ENCODE data around the gene DNASE2. TPM values are rescaled to one million over a fixed set of nuclear protein-coding genes. Genes with fewer than 3 reads are reported as not detected.

DNASE2 gene
- total RNA-seq, 1 experiment from 2014 or later: 38.4 TPM

GRCh38 chr19:12866416-12867119, 14.7 kb downstream of the DNASE2 start:
- BruUV-seq (replicated peaks): no TSS peak
- H3K36me3 Mint-ChIP-seq (ENCODE audit: insufficient read depth, unreplicated experiment): peaks cover 20% of the 10 kb centered on the region
- no peaks in the 10 kb centered on the region for H3K4me1 Mint-ChIP-seq (ENCODE audit: low read depth, unreplicated experiment)
- CTCF ChIA-PET: no interaction called here
- H3K4me3 Mint-ChIP-seq (ENCODE audit: low read depth, unreplicated experiment): no peak overlapping the region
- intact Hi-C loops (cut with micrococcal nuclease; ENCODE audit: unreplicated experiment): no loop called here
- no peak overlapping the region for H3K27ac Mint-ChIP-seq (ENCODE audit: unreplicated experiment)
- TF ChIP-seq CTCF (IDR thresholded peaks at IDR 0.05; ENCODE audit: unreplicated experiment): no peak
- DNase-seq: no peak
- no peaks in the 10 kb centered on the region for H3K9me3 Mint-ChIP-seq (ENCODE audit: low read depth, unreplicated experiment)
- peaks cover 4% of the 10 kb centered on the region for H3K27me3 Mint-ChIP-seq (ENCODE audit: unreplicated experiment)

- Mint-ChIP-seq H3K27ac (ENCODE audit: unreplicated experiment) (no peak overlapping the region), H3K4me3 (ENCODE audit: low read depth, unreplicated experiment) (no peak overlapping the region), H3K4me1 (ENCODE audit: low read depth, unreplicated experiment) (no peaks in the 10 kb centered on the region), H3K27me3 (ENCODE audit: unreplicated experiment) (peaks cover 11% of the 10 kb centered on the region), H3K36me3 (ENCODE audit: insufficient read depth, unreplicated experiment) (peaks cover 15% of the 10 kb centered on the region), H3K9me3 (ENCODE audit: low read depth, unreplicated experiment) (no peaks in the 10 kb centered on the region)
- DNase-seq: no peak
- no peak for TF ChIP-seq CTCF (IDR thresholded peaks at IDR 0.05; ENCODE audit: unreplicated experiment)
- BruUV-seq (replicated peaks): no TSS peak
- CTCF ChIA-PET: interaction anchor here (0.7 kb wide), 1 partner anchor 18 kb away, joined by 4 read pairs; no protein-coding TSS in a partner anchor
- intact Hi-C loops (cut with micrococcal nuclease; ENCODE audit: unreplicated experiment): no loop called here
These were observed 15.4 kb downstream of the DNASE2 start for GRCh38 chr19:12865746-12866415.

- intact Hi-C loops (cut with micrococcal nuclease; ENCODE audit: unreplicated experiment): no loop called here
- no peaks in the 10 kb centered on the region for H3K9me3 Mint-ChIP-seq (ENCODE audit: low read depth, unreplicated experiment)
- no peaks in the 10 kb centered on the region for H3K4me1 Mint-ChIP-seq (ENCODE audit: low read depth, unreplicated experiment)
- CTCF ChIA-PET: interaction anchor here (0.7 to 1.3 kb wide), 2 partner anchors 8 to 18 kb away, joined by 3 to 4 read pairs; no protein-coding TSS in a partner anchor
- H3K27me3 Mint-ChIP-seq (ENCODE audit: unreplicated experiment): peaks cover 13% of the 10 kb centered on the region
- H3K4me3 Mint-ChIP-seq (ENCODE audit: low read depth, unreplicated experiment): no peak overlapping the region
- DNase-seq: no peak
- H3K27ac Mint-ChIP-seq (ENCODE audit: unreplicated experiment): no peak overlapping the region
- no TSS peak for BruUV-seq (replicated peaks)
- TF ChIP-seq CTCF (IDR thresholded peaks at IDR 0.05; ENCODE audit: unreplicated experiment): no peak
- peaks cover 14% of the 10 kb centered on the region for H3K36me3 Mint-ChIP-seq (ENCODE audit: insufficient read depth, unreplicated experiment)
These were observed 16.2 kb downstream of the DNASE2 start for GRCh38 chr19:12864721-12865715.

- Mint-ChIP-seq H3K27me3 (ENCODE audit: unreplicated experiment) (peaks cover 13% of the 10 kb centered on the region), H3K9me3 (ENCODE audit: low read depth, unreplicated experiment) (no peaks in the 10 kb centered on the region), H3K4me3 (ENCODE audit: low read depth, unreplicated experiment) (no peak overlapping the region), H3K27ac (ENCODE audit: unreplicated experiment) (no peak overlapping the region), H3K36me3 (ENCODE audit: insufficient read depth, unreplicated experiment) (peaks cover 12% of the 10 kb centered on the region), H3K4me1 (ENCODE audit: low read depth, unreplicated experiment) (no peaks in the 10 kb centered on the region)
- no peak for DNase-seq
- CTCF ChIA-PET: interaction anchor here (1.3 kb wide), 1 partner anchor 9 kb away, joined by 3 read pairs; no protein-coding TSS in a partner anchor
- intact Hi-C loops (cut with micrococcal nuclease; ENCODE audit: unreplicated experiment): no loop called here
- TF ChIP-seq CTCF (IDR thresholded peaks at IDR 0.05; ENCODE audit: unreplicated experiment): no peak
- BruUV-seq (replicated peaks): no TSS peak
These were observed 17.1 kb downstream of the DNASE2 start for GRCh38 chr19:12864143-12864542.
